GM18511 (cell line): ENCODE results near the gene SSTR4.
"Not testable (repeated sequence)": the region's sequence is repeated elsewhere in the genome, so short reads cannot be mapped to it uniquely, and the experiment has no call there.

Experiments
- ATAC-seq: cut with Tn5 transposase; IDR thresholded peaks from one replicate; pipeline ENCODE4 v1.9.1; 2021; ENCODE audit warnings: mild to moderate bottlenecking, moderate library complexity; ENCODE audit not compliant: unreplicated experiment

SSTR4 gene

GRCh38 chr20:23034721-23035671 is at the start of gene SSTR4:
TSS of gene SSTR4 (plus strand) at chr20:23035312. CDS start at chr20:23035484, 172 bp downstream.
- no peak for ATAC-seq

GRCh38 chr20:22986601-22987000 is 48.5 kb upstream of the SSTR4 start:
- ATAC-seq = no peak

- not testable (repeated sequence) for ATAC-seq
These were observed 43.7 kb upstream of the SSTR4 start for GRCh38 chr20:22991424-22991823.

GRCh38 chr20:22993823-22994222 is 41.3 kb upstream of the SSTR4 start:
- no peak for ATAC-seq

- ATAC-seq = no peak
These were observed 39.2 kb upstream of the SSTR4 start for GRCh38 chr20:22995923-22996322.

GRCh38 chr20:22998476-22998875 is 36.6 kb upstream of the SSTR4 start:
- no peak for ATAC-seq

- ATAC-seq = no peak
These were observed 35.4 kb upstream of the SSTR4 start for GRCh38 chr20:22999756-23000155.

GRCh38 chr20:23000232-23000947 is 34.7 kb upstream of the SSTR4 start:
- no peak for ATAC-seq

- no peak for ATAC-seq
These were observed 32.8 kb upstream of the SSTR4 start for GRCh38 chr20:23002276-23002675.

- ATAC-seq = no peak
These were observed 32.0 kb upstream of the SSTR4 start for GRCh38 chr20:23003077-23003635.

- no peak for ATAC-seq
These were observed 31.1 kb upstream of the SSTR4 start for GRCh38 chr20:23003881-23004460.

GRCh38 chr20:23005776-23006175 is 29.3 kb upstream of the SSTR4 start:
- ATAC-seq = no peak

GRCh38 chr20:23007462-23007861 is 27.6 kb upstream of the SSTR4 start:
- ATAC-seq = no peak

- ATAC-seq = no peak
These were observed 27.0 kb upstream of the SSTR4 start for GRCh38 chr20:23007886-23008655.

- ATAC-seq = no peak
These were observed 26.4 kb upstream of the SSTR4 start for GRCh38 chr20:23008667-23009066.

GRCh38 chr20:23009636-23010035 is 25.5 kb upstream of the SSTR4 start:
- ATAC-seq = no peak

- no peak for ATAC-seq
These were observed 25.0 kb upstream of the SSTR4 start for GRCh38 chr20:23010096-23010495.

- no peak for ATAC-seq
These were observed 23.9 kb upstream of the SSTR4 start for GRCh38 chr20:23011008-23011721.

GRCh38 chr20:23013429-23013828 is 21.7 kb upstream of the SSTR4 start:
- no peak for ATAC-seq

- no peak for ATAC-seq
These were observed 17.6 kb upstream of the SSTR4 start for GRCh38 chr20:23017516-23017915.
